GM12801 (cell line): ENCODE data around the gene ASB4.

Source experiments
- CTCF ChIP-seq: IDR thresholded peaks from one replicate; pipeline ENCODE4 v1.5.1; 2011; ENCODE audit warnings: control low read depth; ENCODE audit not compliant: insufficient read length; ENCODE audit errors: extremely low read depth

The ASB4 gene

GRCh38 chr7:95473276-95473985 lies 12.3 kb upstream of the ASB4 start:
- TF ChIP-seq CTCF = no peak

- no peak for TF ChIP-seq CTCF
These were observed 9.5 kb upstream of the ASB4 start for GRCh38 chr7:95476072-95476847.

GRCh38 chr7:95476904-95477594 lies 8.7 kb upstream of the ASB4 start:
- TF ChIP-seq CTCF = no peak

- no peak for TF ChIP-seq CTCF
These were observed 7.3 kb upstream of the ASB4 start for GRCh38 chr7:95478272-95479037.

GRCh38 chr7:95479992-95480624 lies 5.6 kb upstream of the ASB4 start:
- TF ChIP-seq CTCF = no peak

GRCh38 chr7:95481271-95482165 lies 4.2 kb upstream of the ASB4 start:
- no peak for TF ChIP-seq CTCF
